Bronchus fibroblast of lung (primary cell): ENCODE measurements around the gene CABS1. TPM values are rescaled to one million over a fixed set of nuclear protein-coding genes. Genes with fewer than 3 reads are reported as not detected.

ENCODE experiments used
- total RNA-seq: library from RNA; depleted of rRNA; stranded (reverse); fragments of >200 nt; gene quantifications from 2 replicates; pipeline ENCODE4 v1.2.3, GENCODE V29; 2015

Gene CABS1
- not detected in 2 replicates for total RNA-seq

GRCh38 chr4:70334681-70335080 is at the start of gene CABS1:
CABS1 (plus strand) TSS chr4:70334981; CDS start chr4:70335040, 59 bp downstream.

GRCh38 chr4:70360460-70360859 is 25.7 kb downstream of the CABS1 start, which contains the start of gene SMR3A:
SMR3A (plus strand) TSS chr4:70360760; CDS start chr4:70362116, 1,356 bp downstream.

GRCh38 chr4:70382691-70383181 is 48.0 kb downstream of the CABS1 start, which contains the start of gene SMR3B:
SMR3B (plus strand) TSS chr4:70383131; CDS start chr4:70384511, 1,380 bp downstream.

Other genes with a start within 250 kb of the CABS1 start
- not detected in 2 replicates for gene PRR27, start 180.7 kb upstream of the CABS1 start, total RNA-seq
- not detected in 2 replicates for gene ODAM, start 139.3 kb upstream of the CABS1 start, total RNA-seq
- gene FDCSP, start 108.9 kb upstream of the CABS1 start, total RNA-seq, result 0.67 TPM in 1 of 2 replicates, not detected in the other
- gene CSN3, start 92.4 kb upstream of the CABS1 start, total RNA-seq, result not detected in 2 replicates
- not detected in 2 replicates for gene SMR3A, start 25.8 kb downstream of the CABS1 start, total RNA-seq
- not detected in 2 replicates for gene SMR3B, start 48.1 kb downstream of the CABS1 start, total RNA-seq
- not detected in 2 replicates for gene OPRPN, start 63.0 kb downstream of the CABS1 start, total RNA-seq
- not detected in 2 replicates for gene MUC7, start 137.2 kb downstream of the CABS1 start, total RNA-seq
- gene AMTN, start 183.6 kb downstream of the CABS1 start, total RNA-seq, result not detected in 2 replicates